Chondrocyte (in vitro differentiated cells): ENCODE results near the gene TOPAZ1. TPM values are rescaled to one million over a fixed set of nuclear protein-coding genes. Genes with fewer than 3 reads are reported as not detected.

Source experiments
- DNase-seq: peaks from one replicate; pipeline ENCODE4 v3.0.0; 2021; ENCODE audit warnings: mixed read lengths, low spot score
- H3K27ac Mint-ChIP-seq: one replicate; pipeline ENCODE4 v1.8.0; 2021; ENCODE audit warnings: mild to moderate bottlenecking, moderate library complexity, mixed read lengths; ENCODE audit not compliant: unreplicated experiment
- H3K27me3 Mint-ChIP-seq: 2 replicates; pipeline ENCODE4 v1.8.0; 2021; ENCODE audit warnings: low read depth, mixed read lengths
- H3K36me3 Mint-ChIP-seq: 2 replicates; pipeline ENCODE4 v1.8.0; 2021; ENCODE audit warnings: low read depth, mixed read lengths
- H3K4me1 Mint-ChIP-seq: 2 replicates; pipeline ENCODE4 v1.8.0; 2021; ENCODE audit warnings: low read depth, mild to moderate bottlenecking, mixed read lengths
- H3K4me3 Mint-ChIP-seq: one replicate; pipeline ENCODE4 v1.8.0; 2021; ENCODE audit warnings: mild to moderate bottlenecking, moderate library complexity, mixed read lengths; ENCODE audit not compliant: unreplicated experiment
- H3K9me3 Mint-ChIP-seq: 2 replicates; pipeline ENCODE4 v1.8.0; 2021; ENCODE audit warnings: low read depth, mixed read lengths
- CTCF ChIP-seq: fragments of 200-600 bp; sonication (generic); IDR thresholded peaks from 2 replicates; pipeline ENCODE4 v1.5.0; 2021; ENCODE audit warnings: antibody characterized with exemption, mild to moderate bottlenecking, moderate library complexity
- long read RNA-seq: library from polyadenylated mRNA; stranded (forward); transcript quantifications from one replicate; pipeline ENCODE4 v2.0.0, GENCODE V29; 2021
- total RNA-seq: library from RNA; stranded (reverse); gene quantifications from 3 replicates; pipeline ENCODE4 v1.2.1, GENCODE V29; 2021

The TOPAZ1 gene
- not detected in 3 replicates for total RNA-seq
- long read RNA-seq, result 0 reads

DNA sequence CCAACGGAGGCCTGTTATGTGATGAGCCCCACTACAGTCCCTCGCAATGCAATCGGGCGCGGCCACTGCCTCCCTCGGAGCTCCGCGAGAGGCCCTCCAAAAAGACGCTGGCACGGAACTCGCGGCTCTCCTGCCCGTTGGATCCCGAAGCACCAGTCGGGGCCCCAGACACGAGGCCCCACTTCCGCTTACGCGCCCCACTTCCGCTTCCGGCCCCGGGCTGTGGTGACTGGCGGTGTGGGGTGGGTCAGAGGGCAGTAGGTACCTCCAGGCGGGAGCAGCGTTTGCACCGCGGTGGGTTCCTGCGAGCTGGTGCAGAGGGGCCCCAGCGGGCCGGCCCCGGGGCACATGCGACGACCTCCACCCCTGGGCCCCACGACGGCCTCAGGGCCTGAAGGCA lies at the start of gene TOPAZ1:
Gene TOPAZ1, plus strand, starts transcription at position 181 of the 400 bp plus-strand sequence. Its CDS starts 168 bp downstream, at position 349.
- Mint-ChIP-seq H3K4me1 (no peaks in the 10 kb centered on the region), H3K27ac (no peak within 1 kb of the TSS), H3K9me3 (peaks cover 5% of the 10 kb centered on the region), H3K36me3 (no peaks in the 10 kb centered on the region), H3K27me3 (peaks cover 25% of the 10 kb centered on the region), H3K4me3 (no peak within 1 kb of the TSS)
- DNase-seq, result no peak
- TF ChIP-seq CTCF, result no peak

DNA sequence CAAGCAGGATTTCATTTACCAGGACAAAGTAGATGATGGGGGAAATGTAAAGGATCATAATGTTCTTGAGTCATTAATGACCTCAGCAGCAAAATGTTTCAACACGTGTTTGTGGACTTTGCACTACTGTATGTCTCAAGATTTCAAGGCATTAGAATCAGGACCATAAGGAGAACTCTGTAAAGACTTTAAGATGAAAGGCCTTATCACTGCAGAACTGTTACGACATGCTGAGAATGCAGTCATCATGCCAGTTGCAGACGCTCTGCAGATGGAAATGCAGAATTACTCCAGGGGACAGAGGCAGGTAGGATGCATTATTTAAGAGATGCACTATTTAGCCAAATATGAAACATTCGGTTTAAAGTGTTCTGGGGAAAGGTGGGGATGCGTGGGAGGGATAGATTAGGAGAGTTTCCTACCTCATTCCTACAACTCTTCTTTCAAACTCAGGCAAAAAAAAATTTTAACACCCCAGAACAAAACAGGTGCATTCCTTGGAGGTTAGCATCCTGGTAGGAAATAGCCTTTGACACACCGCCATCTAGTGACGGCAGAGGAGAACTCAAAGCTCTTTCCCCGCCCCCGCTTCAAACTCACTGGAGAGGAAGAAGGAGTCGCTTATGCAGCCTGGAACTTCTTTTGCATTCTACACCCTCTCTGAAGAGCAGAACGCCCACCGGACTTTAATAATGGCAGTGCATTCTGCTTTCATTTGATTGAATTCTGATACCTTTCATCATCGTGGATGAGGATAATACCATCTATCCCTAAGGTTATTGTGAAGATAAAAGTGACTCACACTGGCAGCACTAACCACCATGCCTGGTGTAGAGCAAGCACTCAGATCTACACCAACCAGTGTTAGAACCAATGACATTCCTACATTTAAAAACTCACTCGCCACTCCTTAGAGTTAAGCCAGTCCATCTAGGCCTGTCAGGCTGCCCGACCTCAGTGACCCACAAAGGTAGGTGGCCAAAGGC lies 43.1 kb upstream of the TOPAZ1 start:
- no peak for DNase-seq
- Mint-ChIP-seq H3K4me1 (peaks cover 4% of the 10 kb centered on the region), H3K36me3 (no peaks in the 10 kb centered on the region), H3K27ac (no peak overlapping the region), H3K27me3 (peaks cover 15% of the 10 kb centered on the region), H3K9me3 (no peaks in the 10 kb centered on the region), H3K4me3 (no peak overlapping the region)
- TF ChIP-seq CTCF, result peak; percentile 96

- Mint-ChIP-seq H3K36me3 (no peaks in the 10 kb centered on the region), H3K9me3 (no peaks in the 10 kb centered on the region), H3K27ac (no peak overlapping the region), H3K4me1 (no peaks in the 10 kb centered on the region), H3K4me3 (no peak overlapping the region), H3K27me3 (peaks cover 47% of the 10 kb centered on the region)
- TF ChIP-seq CTCF, result no peak
- DNase-seq, result no peak
These were observed 35.4 kb upstream of the TOPAZ1 start for GRCh38 chr3:44206261-44206660.

DNA sequence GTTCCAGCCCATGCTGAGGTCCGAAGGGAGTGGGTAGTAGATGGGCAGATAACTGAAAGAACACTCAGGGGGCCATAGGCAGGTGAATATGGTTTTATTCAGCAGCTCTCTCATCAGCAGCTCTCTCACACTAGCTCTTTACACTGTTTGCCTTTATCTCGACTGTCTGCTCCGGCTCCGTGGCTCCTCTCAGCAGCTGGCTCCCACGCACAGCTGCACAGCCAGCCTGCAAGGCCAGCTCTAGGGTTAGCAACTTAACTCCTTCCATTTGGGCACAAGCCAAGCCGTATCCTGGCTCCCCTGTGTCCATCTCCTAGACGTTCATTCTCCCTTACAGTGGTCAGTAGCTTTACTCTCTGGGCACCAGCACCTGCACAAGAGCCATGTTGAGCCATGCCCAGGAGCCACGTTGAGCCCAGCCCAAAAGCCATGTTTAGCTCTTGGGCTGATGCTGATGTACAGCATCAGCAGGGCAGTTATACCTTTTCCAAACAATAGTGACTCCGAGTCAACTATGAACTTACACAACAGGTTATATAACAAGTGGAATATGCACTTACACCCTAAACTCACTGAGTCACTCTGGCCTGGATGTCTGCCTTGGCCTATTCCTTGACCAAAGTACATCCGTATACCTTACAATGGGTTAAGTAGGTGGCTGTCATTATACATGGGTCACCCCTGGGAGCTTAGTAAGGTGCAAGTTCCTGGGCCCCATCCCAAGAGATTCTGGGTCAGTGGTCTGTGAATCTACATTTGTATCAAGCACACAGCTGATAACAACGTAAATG lies 34.6 kb upstream of the TOPAZ1 start:
- no peak for DNase-seq
- H3K27me3 Mint-ChIP-seq, result peaks cover 44% of the 10 kb centered on the region

More for the DNA sequence above, 34.6 kb upstream of the TOPAZ1 start:
- H3K9me3 Mint-ChIP-seq, result no peaks in the 10 kb centered on the region
- no peaks in the 10 kb centered on the region for H3K4me1 Mint-ChIP-seq
- H3K36me3 Mint-ChIP-seq, result no peaks in the 10 kb centered on the region
- TF ChIP-seq CTCF, result no peak
- no peak overlapping the region for H3K27ac Mint-ChIP-seq
- no peak overlapping the region for H3K4me3 Mint-ChIP-seq
